GM19099 (cell line): ENCODE results near the gene AGBL4.

Experiments used
- POLR2A ChIP-seq: IDR thresholded peaks from 3 replicates; pipeline ENCODE4 v1.6.1; 2011; ENCODE audit warnings: low read depth; ENCODE audit not compliant: insufficient read length; ENCODE audit errors: extremely low read depth

Gene AGBL4

DNA sequence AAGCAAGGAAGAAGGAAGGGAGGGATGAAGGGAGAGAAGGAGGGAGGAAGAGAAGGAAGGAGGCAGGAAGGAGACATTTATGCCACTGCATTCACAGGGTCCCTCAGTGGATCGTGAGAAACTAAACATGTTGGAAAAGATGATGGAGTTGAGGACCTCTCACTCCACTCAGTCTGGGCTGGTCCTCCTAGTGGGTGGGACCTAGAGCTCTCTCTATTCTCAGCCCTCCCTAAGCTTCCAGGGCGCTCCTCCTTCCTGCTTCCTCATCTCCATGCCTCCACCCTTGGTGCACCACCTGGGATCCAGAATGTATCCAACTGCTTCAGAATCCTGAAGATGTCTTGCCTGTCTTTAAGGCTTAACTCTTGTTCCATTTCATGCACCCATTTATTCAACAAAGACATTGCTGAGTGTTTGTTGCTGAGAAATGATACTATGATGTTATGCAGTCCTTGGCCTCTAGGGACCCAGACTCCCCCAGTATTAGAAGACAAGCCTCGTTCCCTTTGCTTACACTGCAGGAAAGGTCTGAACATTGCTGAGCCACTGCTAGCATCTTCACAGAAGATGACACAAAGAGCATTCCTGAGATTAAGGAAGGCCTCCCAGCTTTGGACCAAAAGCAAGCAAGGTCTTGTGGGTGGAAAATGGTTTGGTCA lies 1335.5 kb downstream of the AGBL4 start:
- no peak for TF ChIP-seq POLR2A

GRCh38 chr1:48687282-48688045 lies 1336.3 kb downstream of the AGBL4 start:
- TF ChIP-seq POLR2A = no peak

- TF ChIP-seq POLR2A = no peak
Observed at GRCh38 chr1:48686159-48686558, 1337.6 kb downstream of the AGBL4 start.

- TF ChIP-seq POLR2A = no peak
Observed at GRCh38 chr1:48684381-48684780, 1339.4 kb downstream of the AGBL4 start.

DNA sequence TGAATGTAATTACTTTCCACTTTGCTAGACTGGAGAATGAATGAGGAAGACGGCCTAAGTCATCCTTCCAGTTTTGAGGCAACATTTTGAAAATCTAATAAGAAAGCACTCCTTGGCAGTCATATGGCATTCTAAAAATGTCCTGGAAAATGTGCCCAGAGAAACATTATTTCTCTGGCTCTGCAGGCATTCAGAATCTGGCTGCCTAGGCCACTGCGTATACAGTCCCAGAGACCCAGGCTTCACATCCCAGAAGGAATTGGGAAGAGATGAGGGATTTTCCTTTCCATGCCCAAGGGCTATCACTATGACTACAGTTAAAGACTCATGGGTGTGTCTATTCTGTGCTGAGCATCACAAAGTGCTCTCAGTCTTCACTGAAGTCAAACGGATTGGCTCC lies 1339.9 kb downstream of the AGBL4 start:
- no peak for TF ChIP-seq POLR2A

DNA sequence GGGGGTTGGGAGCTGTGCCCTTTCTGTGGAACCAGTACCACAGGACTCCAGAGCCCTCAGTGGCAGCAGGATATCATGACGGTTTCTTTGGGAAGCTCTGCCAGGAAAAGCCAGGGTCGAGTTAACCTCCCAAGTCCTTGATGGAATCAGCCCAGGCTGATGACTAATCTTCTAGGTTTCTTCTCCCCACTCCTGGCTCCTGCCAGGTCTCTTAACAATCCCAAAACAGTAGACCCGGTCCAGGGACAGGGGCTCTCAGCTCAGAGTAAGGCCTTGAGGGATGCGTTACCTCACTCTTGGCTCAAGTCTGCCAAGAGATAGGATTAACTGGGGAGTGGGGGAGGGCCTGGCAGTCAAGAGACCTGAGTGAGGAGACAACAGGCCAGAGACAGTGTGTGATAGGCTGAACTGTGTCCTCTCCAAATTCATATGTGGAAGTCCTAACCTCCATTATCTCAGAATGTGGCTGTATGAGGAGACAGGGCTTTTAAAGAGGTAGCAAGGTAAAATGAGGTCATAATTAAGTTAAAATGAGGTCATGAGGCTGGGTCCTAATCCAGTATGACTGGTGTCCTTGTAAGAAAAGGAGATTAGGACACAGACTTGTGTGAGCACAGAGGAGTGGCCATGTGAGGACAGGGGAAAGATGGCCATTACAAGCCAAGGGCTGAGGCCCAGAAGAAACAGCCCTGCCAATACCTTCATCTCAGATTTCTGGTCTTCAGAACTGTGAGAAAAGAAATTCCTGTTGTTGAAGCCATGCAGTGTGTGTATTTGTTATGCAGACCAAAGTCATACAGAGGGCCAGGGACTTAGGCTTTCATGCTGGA lies 1342.1 kb downstream of the AGBL4 start:
- TF ChIP-seq POLR2A = no peak

DNA sequence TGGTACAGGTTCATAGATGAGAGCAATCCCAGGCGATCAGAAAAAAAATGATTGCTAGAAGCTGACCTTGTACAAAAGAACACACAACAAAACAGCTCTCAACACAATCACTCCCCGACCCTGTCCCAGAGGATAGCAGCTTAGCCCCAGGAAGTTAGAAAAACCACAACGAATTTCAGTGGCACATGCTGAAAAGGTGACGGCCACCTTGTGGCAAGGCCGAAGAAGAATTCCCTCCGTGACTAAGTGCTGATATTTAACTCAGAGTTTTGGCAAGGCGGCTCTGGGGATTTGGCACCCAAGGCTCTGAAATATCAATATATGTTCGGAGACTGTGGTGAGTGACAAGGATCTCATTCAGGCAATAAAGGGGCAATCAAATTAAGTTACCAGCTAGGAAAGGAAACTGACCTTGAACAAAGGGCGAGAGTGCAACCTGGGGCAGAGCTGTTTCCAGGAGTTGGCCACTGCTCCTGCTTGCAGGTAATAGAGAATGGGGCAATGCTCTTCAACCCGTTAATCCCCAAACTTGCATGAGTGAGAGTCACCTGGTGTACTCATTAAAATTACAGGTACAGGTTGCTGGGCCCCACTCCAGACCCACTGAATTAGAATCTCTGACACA lies 1343.2 kb downstream of the AGBL4 start:
- TF ChIP-seq POLR2A = no peak

GRCh38 chr1:48679859-48680258 lies 1343.9 kb downstream of the AGBL4 start:
- no peak for TF ChIP-seq POLR2A

DNA sequence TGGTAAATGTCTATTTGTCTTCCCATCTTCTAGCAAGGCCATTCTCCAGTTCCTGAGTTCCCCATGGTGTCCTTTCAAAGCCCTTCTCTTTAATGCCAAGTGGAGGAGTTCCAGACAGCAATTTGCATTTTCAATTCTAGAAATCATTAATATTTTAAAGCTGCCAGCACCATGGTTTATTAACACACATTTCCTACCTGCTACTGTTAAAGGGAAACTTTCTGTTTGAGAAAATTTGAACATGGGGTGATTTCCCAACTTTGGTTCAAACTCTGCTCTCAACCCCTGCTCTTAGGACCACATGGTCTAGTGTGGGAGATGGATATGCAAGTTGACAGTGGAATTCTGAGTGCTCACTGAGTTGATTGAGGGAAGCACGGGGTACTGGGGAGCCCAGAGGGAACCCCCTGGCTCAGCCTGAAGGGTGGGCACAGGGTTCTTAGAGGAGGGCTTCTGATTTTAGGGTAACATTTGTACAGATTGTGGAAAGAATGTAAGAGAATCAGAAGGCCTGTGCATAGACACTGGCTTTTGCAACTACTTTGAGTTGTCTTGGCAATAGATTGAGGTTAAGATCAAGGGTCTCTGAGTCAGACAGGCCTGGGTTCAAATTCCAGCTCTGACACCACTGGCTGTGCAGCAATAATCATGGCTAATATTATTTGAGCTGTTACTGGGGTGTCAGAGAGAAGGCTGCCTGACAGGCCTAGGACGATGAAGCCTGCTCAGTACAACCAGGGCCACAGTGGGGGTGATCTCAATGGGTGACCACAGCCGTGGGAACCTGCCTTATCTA lies 1344.8 kb downstream of the AGBL4 start:
- no peak for TF ChIP-seq POLR2A

GRCh38 chr1:48677306-48678287 lies 1346.2 kb downstream of the AGBL4 start:
- no peak for TF ChIP-seq POLR2A

DNA sequence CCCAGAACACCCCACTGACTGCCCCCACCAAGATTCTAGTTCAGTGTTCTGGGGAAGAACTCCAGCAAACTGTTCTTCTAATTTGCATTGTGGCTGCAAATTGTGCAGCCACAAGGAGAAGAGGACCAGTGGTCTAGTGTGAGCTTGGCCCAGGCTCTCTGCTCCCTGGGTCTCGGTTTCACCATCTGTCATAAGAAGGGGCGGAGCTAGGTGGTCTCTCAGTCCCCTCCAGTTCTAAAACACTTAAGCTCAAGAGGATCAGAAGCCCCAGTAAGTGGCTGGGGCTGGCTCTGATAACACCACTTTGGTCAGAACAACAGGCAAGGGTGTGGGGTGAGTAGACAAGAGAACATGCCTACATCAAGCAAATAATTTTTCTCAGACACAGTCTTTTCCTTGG lies 1346.9 kb downstream of the AGBL4 start:
- TF ChIP-seq POLR2A = peak; percentile 18

- no peak for TF ChIP-seq POLR2A
Observed at GRCh38 chr1:48676376-48676775, 1347.4 kb downstream of the AGBL4 start.

- no peak for TF ChIP-seq POLR2A
Observed at GRCh38 chr1:48675251-48675650, 1348.5 kb downstream of the AGBL4 start.
